SH-SY5Y (cell line): ENCODE data around the gene TEAD1.

ENCODE experiments used
- GATA2 ChIP-seq: IDR thresholded peaks from 2 replicates; pipeline ENCODE4 v1.6.1; 2011; ENCODE audit warnings: mild to moderate bottlenecking, low read depth, low read length
- GATA3 ChIP-seq: IDR thresholded peaks from 2 replicates; pipeline ENCODE4 v1.6.1; 2011; ENCODE audit warnings: low read depth, mild to moderate bottlenecking, low read length, moderate library complexity

The TEAD1 gene

GRCh38 chr11:12673924-12674570 lies at the start of gene TEAD1:
TEAD1 (plus strand) TSS chr11:12674421.
- TF ChIP-seq GATA3 (no peak), GATA2 (no peak)

- TF ChIP-seq GATA2 (no peak), GATA3 (no peak)
Measured at GRCh38 chr11:12624595-12624994, 49.6 kb upstream of the TEAD1 start.

- no peak for TF ChIP-seq GATA2
- no peak for TF ChIP-seq GATA3
Measured at GRCh38 chr11:12625438-12626071, 48.7 kb upstream of the TEAD1 start.

- TF ChIP-seq GATA2 = no peak
- TF ChIP-seq GATA3 = no peak
Measured at GRCh38 chr11:12626616-12627015, 47.6 kb upstream of the TEAD1 start.

- no peak for TF ChIP-seq GATA2
Measured at GRCh38 chr11:12628314-12628713, 45.9 kb upstream of the TEAD1 start.

GRCh38 chr11:12629601-12630313 lies 44.5 kb upstream of the TEAD1 start:
- TF ChIP-seq GATA2 = no peak
- TF ChIP-seq GATA3 = no peak

- no peak for TF ChIP-seq GATA3
- no peak for TF ChIP-seq GATA2
Measured at GRCh38 chr11:12631651-12632050, 42.6 kb upstream of the TEAD1 start.

GRCh38 chr11:12634329-12634728 lies 39.9 kb upstream of the TEAD1 start:
- TF ChIP-seq GATA2 (no peak), GATA3 (no peak)

GRCh38 chr11:12636871-12637410 lies 37.3 kb upstream of the TEAD1 start:
- TF ChIP-seq GATA3 (no peak), GATA2 (no peak)

GRCh38 chr11:12639388-12639787 lies 34.8 kb upstream of the TEAD1 start:
- TF ChIP-seq GATA3 (no peak), GATA2 (no peak)

- TF ChIP-seq GATA3 = no peak
- TF ChIP-seq GATA2 = no peak
Measured at GRCh38 chr11:12640355-12640754, 33.9 kb upstream of the TEAD1 start.

GRCh38 chr11:12640926-12641849 lies 33.0 kb upstream of the TEAD1 start:
- TF ChIP-seq GATA3 = no peak
- TF ChIP-seq GATA2 = no peak

GRCh38 chr11:12642040-12642439 lies 32.2 kb upstream of the TEAD1 start:
- TF ChIP-seq GATA3 = no peak
- TF ChIP-seq GATA2 = no peak
